GM12864 (cell line): ENCODE results near the gene NDUFAF5.

ENCODE experiments used
- DNase-seq: peaks from one replicate; pipeline ENCODE4 v3.0.0-alpha.2; 2011; ENCODE audit warnings: low read depth
- H3K4me3 ChIP-seq: 2 replicates; pipeline ENCODE4 v1.5.1; 2011; ENCODE audit warnings: mild to moderate bottlenecking, low read depth, low read length, control low read depth
- CTCF ChIP-seq: IDR thresholded peaks from 2 replicates; pipeline ENCODE4 v1.5.1; 2011; ENCODE audit warnings: low read depth, mild to moderate bottlenecking, moderate library complexity, low read length, control low read depth, inconsistent platforms; ENCODE audit errors: missing control alignments

Gene NDUFAF5

GRCh38 chr20:13809855-13810254 lies 25.0 kb downstream of the NDUFAF5 start:
- TF ChIP-seq CTCF = no peak
- no peak overlapping the region for H3K4me3 ChIP-seq
- no peak for DNase-seq

GRCh38 chr20:13810446-13810845 lies 25.6 kb downstream of the NDUFAF5 start:
- no peak for DNase-seq
- no peak overlapping the region for H3K4me3 ChIP-seq
- no peak for TF ChIP-seq CTCF

- no peak for DNase-seq
- no peak overlapping the region for H3K4me3 ChIP-seq
- no peak for TF ChIP-seq CTCF
Measured at GRCh38 chr20:13813910-13814309, 29.1 kb downstream of the NDUFAF5 start.

- no peak for TF ChIP-seq CTCF
- H3K4me3 ChIP-seq = no peak overlapping the region
- no peak for DNase-seq
Measured at GRCh38 chr20:13814672-13815071, 29.8 kb downstream of the NDUFAF5 start.

GRCh38 chr20:13816757-13817156 lies 31.9 kb downstream of the NDUFAF5 start:
- no peak for DNase-seq
- no peak for TF ChIP-seq CTCF
- no peak overlapping the region for H3K4me3 ChIP-seq

GRCh38 chr20:13817342-13817741 lies 32.5 kb downstream of the NDUFAF5 start:
- TF ChIP-seq CTCF = no peak
- H3K4me3 ChIP-seq = no peak overlapping the region
- no peak for DNase-seq

- DNase-seq = peak; percentile 25
- peak; percentile 46 for TF ChIP-seq CTCF
- H3K4me3 ChIP-seq = no peak overlapping the region
Measured at GRCh38 chr20:13819885-13820645, 35.2 kb downstream of the NDUFAF5 start.
